IMR-90 (cell line): ENCODE results near the gene ONECUT1. TPM values are rescaled to one million over a fixed set of nuclear protein-coding genes. Genes with fewer than 3 reads are reported as not detected.

Experiments
- ATAC-seq: fragments of 200-7000 bp; cut with Tn5 transposase; 2 replicates; pipeline ENCODE4 v1.9.1; 2020; ENCODE audit warnings: low read depth, mild to moderate bottlenecking, moderate library complexity
- BruUV-seq: library from RNA; stranded (reverse); fragments of 400-500 nt; replicated peaks from 2 replicates; lab custom pipeline; 2021; lab: Mats Ljungman, UMichigan
- CTCF ChIA-PET: fragments of 300-600 bp; formaldehyde crosslinking; extraction: SDS; loops from one replicate; lab custom pipeline; 2021; ENCODE audit warnings: antibody characterized with exemption; lab: Yijun Ruan, JAX
- POLR2A ChIA-PET: fragments of 300-600 bp; sonication (Branson Sonifier 250); formaldehyde crosslinking; loops from one replicate; lab custom pipeline; 2022; ENCODE audit warnings: antibody characterized with exemption; ENCODE audit not compliant: unreplicated experiment; lab: Charles Lee
- DNase-seq: peaks from one replicate; pipeline ENCODE4 v3.0.0; 2013
- H2AFZ ChIP-seq: replicated peaks from 2 replicates; pipeline ENCODE3; 2013; ENCODE audit warnings: low read length, mild to moderate bottlenecking; ENCODE audit not compliant: poor library complexity
- H2AK5ac ChIP-seq: 2 replicates; pipeline ENCODE4 v1.6.1; 2013; ENCODE audit warnings: low read depth, low read length, inconsistent platforms
- H2AK9ac ChIP-seq: replicated peaks from 2 replicates; pipeline ENCODE3; 2013; ENCODE audit warnings: mild to moderate bottlenecking, low read depth, low read length, moderate library complexity; ENCODE audit not compliant: poor library complexity
- H2BK120ac ChIP-seq: 2 replicates; pipeline ENCODE4 v1.6.1; 2013; ENCODE audit warnings: low read depth, low read length, inconsistent platforms
- H2BK15ac ChIP-seq: 3 replicates; pipeline ENCODE4 v1.6.1; 2013; ENCODE audit warnings: low read depth, low read length, inconsistent platforms
- H2BK20ac ChIP-seq: 2 replicates; pipeline ENCODE4 v1.6.1; 2013; ENCODE audit warnings: low read depth, mild to moderate bottlenecking, inconsistent platforms, low read length, moderate library complexity
- H2BK5ac ChIP-seq: 2 replicates; pipeline ENCODE4 v1.6.1; 2013; ENCODE audit warnings: mild to moderate bottlenecking, low read depth, low read length, inconsistent platforms; ENCODE audit not compliant: poor library complexity, severe bottlenecking
- H3K14ac ChIP-seq: replicated peaks from 2 replicates; pipeline ENCODE4 v1.6.1; 2013; ENCODE audit warnings: low read depth, low read length, inconsistent platforms
- H3K18ac ChIP-seq: 2 replicates; pipeline ENCODE4 v1.6.1; 2013; ENCODE audit warnings: low read depth, low read length, control low read depth
- H3K23ac ChIP-seq: 2 replicates; pipeline ENCODE4 v1.6.1; 2013; ENCODE audit warnings: low read depth, low read length, inconsistent platforms
- H3K27ac ChIP-seq: 2 replicates; pipeline ENCODE4 v1.5.1; 2013; ENCODE audit warnings: mild to moderate bottlenecking, control low read depth, low read length; ENCODE audit not compliant: insufficient read depth
- H3K27me3 ChIP-seq: 2 replicates; pipeline ENCODE4 v1.6.1; 2013; ENCODE audit warnings: low read length; ENCODE audit not compliant: control insufficient read depth, insufficient read depth
- H3K36me3 ChIP-seq: 2 replicates; pipeline ENCODE4 v1.6.1; 2013; ENCODE audit warnings: low read length, mixed read lengths; ENCODE audit not compliant: control insufficient read depth, insufficient read depth
- H3K4ac ChIP-seq: 2 replicates; pipeline ENCODE4 v1.6.1; 2013; ENCODE audit warnings: low read depth, low read length, inconsistent platforms
- H3K4me1 ChIP-seq: 2 replicates; pipeline ENCODE4 v1.6.1; 2013; ENCODE audit warnings: low read length, mixed read lengths; ENCODE audit not compliant: control insufficient read depth, insufficient read depth
- H3K4me2 ChIP-seq: 2 replicates; pipeline ENCODE4 v1.6.1; 2013; ENCODE audit warnings: low read depth, mild to moderate bottlenecking, control low read depth, low read length, moderate library complexity
- H3K4me3 ChIP-seq: 2 replicates; pipeline ENCODE4 v1.5.1; 2013; ENCODE audit warnings: low read depth, mild to moderate bottlenecking, control low read depth, low read length, moderate library complexity; ENCODE audit not compliant: insufficient read depth
- H3K56ac ChIP-seq: 2 replicates; pipeline ENCODE4 v1.6.1; 2013; ENCODE audit warnings: low read length, inconsistent platforms; ENCODE audit not compliant: insufficient read depth; ENCODE audit errors: extremely low read depth
- H3K79me1 ChIP-seq, 2 experiments: 2 replicates each; pipeline ENCODE4 v1.6.1; 2013; ENCODE audit warnings: low read length in 2 of 2, inconsistent platforms in 1 of 2, low read depth in 1 of 2
- H3K9ac ChIP-seq: 2 replicates; pipeline ENCODE4 v1.6.1; 2013; ENCODE audit warnings: low read depth, low read length, control low read depth
- H3K9me1 ChIP-seq: 2 replicates; pipeline ENCODE4 v1.6.1; 2013; ENCODE audit warnings: low read length, inconsistent platforms; ENCODE audit not compliant: insufficient read depth
- H3K9me3 ChIP-seq: 2 replicates; pipeline ENCODE4 v1.6.1; 2013; ENCODE audit warnings: low read length; ENCODE audit not compliant: control insufficient read depth, insufficient read depth
- H4K20me1 ChIP-seq: 2 replicates; pipeline ENCODE4 v1.6.1; 2013; ENCODE audit warnings: low read length, inconsistent platforms; ENCODE audit not compliant: insufficient read depth
- H4K5ac ChIP-seq: 2 replicates; pipeline ENCODE4 v1.6.1; 2013; ENCODE audit warnings: mild to moderate bottlenecking, low read depth, low read length, control low read depth
- H4K8ac ChIP-seq, 2 experiments: 2 replicates each; pipeline ENCODE4 v1.6.1; 2013; ENCODE audit warnings: low read depth in 2 of 2, low read length in 2 of 2, control low read depth in 1 of 2, inconsistent platforms in 1 of 2
- H4K91ac ChIP-seq: 2 replicates; pipeline ENCODE4 v1.6.1; 2013; ENCODE audit warnings: low read depth, low read length, inconsistent platforms; ENCODE audit not compliant: insufficient read depth
- BHLHE40 ChIP-seq: fragments of 150-350 bp; IDR thresholded peaks from 2 replicates; pipeline ENCODE4 v1.6.1; 2016; ENCODE audit warnings: mild to moderate bottlenecking, low read depth, low read length
- CEBPB ChIP-seq: IDR thresholded peaks from 2 replicates; pipeline ENCODE4 v1.6.1; 2012; ENCODE audit warnings: low read depth, low read length, improper control_type of control experiment
- CHD1 ChIP-seq: IDR thresholded peaks from 2 replicates; pipeline ENCODE4 v1.6.1; 2012; ENCODE audit warnings: low read depth, low read length, improper control_type of control experiment
- CTCF ChIP-seq: conservative IDR thresholded peaks from 2 replicates; pipeline ENCODE4 v1.5.1; 2012; ENCODE audit warnings: mild to moderate bottlenecking, low read depth, low read length, improper control_type of control experiment
- ELK1 ChIP-seq: fragments of 150-350 bp; IDR thresholded peaks from 2 replicates; pipeline ENCODE4 v1.6.1; 2016; ENCODE audit warnings: low read depth, mild to moderate bottlenecking, low read length, moderate library complexity, borderline replicate concordance
- FOS ChIP-seq: fragments of 150-350 bp; IDR thresholded peaks from 2 replicates; pipeline ENCODE4 v1.6.1; 2016; ENCODE audit warnings: low read depth, low read length
- MAFK ChIP-seq: IDR thresholded peaks from 2 replicates; pipeline ENCODE4 v1.6.1; 2012; ENCODE audit warnings: low read depth, low read length, improper control_type of control experiment
- MXI1 ChIP-seq: IDR thresholded peaks from 2 replicates; pipeline ENCODE4 v1.6.1; 2012; ENCODE audit warnings: low read depth, mild to moderate bottlenecking, low read length, moderate library complexity, borderline replicate concordance
- NFE2L2 ChIP-seq: fragments of 150-350 bp; IDR thresholded peaks from 2 replicates; pipeline ENCODE4 v1.6.1; 2016; ENCODE audit warnings: low read depth, mild to moderate bottlenecking, low read length
- RAD21 ChIP-seq: IDR thresholded peaks from 2 replicates; pipeline ENCODE4 v1.6.1; 2012; ENCODE audit warnings: low read length, improper control_type of control experiment
- RCOR1 ChIP-seq: IDR thresholded peaks from 2 replicates; pipeline ENCODE4 v1.6.1; 2012; ENCODE audit warnings: mild to moderate bottlenecking, low read length, improper control_type of control experiment; ENCODE audit not compliant: insufficient replicate concordance
- RFX5 ChIP-seq: IDR thresholded peaks from 2 replicates; pipeline ENCODE4 v1.8.0; 2012; ENCODE audit warnings: low read depth, mild to moderate bottlenecking, low read length, moderate library complexity
- SMC3 ChIP-seq: fragments of 150-350 bp; IDR thresholded peaks from 2 replicates; pipeline ENCODE4 v1.6.1; 2016; ENCODE audit warnings: low read depth, mild to moderate bottlenecking, antibody characterized with exemption, low read length, moderate library complexity
- USF2 ChIP-seq: fragments of 150-350 bp; IDR thresholded peaks from 2 replicates; pipeline ENCODE4 v1.6.1; 2017; ENCODE audit warnings: mild to moderate bottlenecking, antibody characterized with exemption, low read length, low read depth
- WGBS, 2 experiments: methylation state at CpG; one replicate each; pipeline versions ENCODE4 v1.1.5 to v1.1.7; 2013; ENCODE audit warnings: missing lambda C conversion rate in 2 of 2; ENCODE audit not compliant: insufficient read length in 1 of 2; ENCODE audit errors: extremely low coverage in 2 of 2; 5-methylcytosine and 5-hydroxymethylcytosine counted together
- dilution Hi-C: fragments of 300-500 bp; cut with HindIII; formaldehyde crosslinking; loops from one replicate; pipeline ENCODE4 v1.14.3; 2018; ENCODE audit warnings: low sequenced_read_pairs; ENCODE audit not compliant: unreplicated experiment
- in situ Hi-C: fragments of 300-500 bp; cut with MboI; formaldehyde crosslinking; loops from 3 replicates; pipeline ENCODE4 v1.14.3; 2019; ENCODE audit warnings: low sequenced_read_pairs, inconsistent platforms, mixed read lengths
- intact Hi-C: fragments of 100-400 bp; cut with micrococcal nuclease; formaldehyde crosslinking; loops from 2 replicates; pipeline ENCODE4 v1.10.0; 2022
- polyA plus RNA-seq, 3 experiments: library from polyadenylated mRNA; depleted of rRNA; stranded (reverse); fragments of >200 nt; gene quantifications; 2 replicates each; pipeline ENCODE4 v1.2.3, GENCODE V29; 2012; ENCODE audit warnings: low replicate concordance in 1 of 3
- total RNA-seq: library from RNA; depleted of rRNA; stranded (reverse); fragments of >200 nt; gene quantifications from 2 replicates; pipeline ENCODE4 v1.2.3, GENCODE V29; 2012

ONECUT1 gene
- total and polyA plus RNA-seq, 2 of the 4 experiments (the other 2 are of a cell fraction) = not detected

GRCh38 chr15:52800828-52801747, 11.0 kb upstream of the ONECUT1 start:
- Histone ChIP-seq H4K8ac (no peak overlapping the region), H2AK5ac (no peak overlapping the region), H2AFZ (no peak overlapping the region), H3K9me3 (peaks cover 4% of the 10 kb centered on the region; the same call in 1 of the 2 replicates), H3K27ac (no peak overlapping the region), H2BK20ac (no peak overlapping the region), H4K91ac (no peak overlapping the region), H3K9ac (no peak overlapping the region), H2BK120ac (no peak overlapping the region), H2BK5ac (no peak overlapping the region), H3K36me3 (no peaks in the 10 kb centered on the region), H3K4me2 (no peak overlapping the region), H3K4ac (no peak overlapping the region), H3K4me3 (no peak overlapping the region), H3K79me1 (no peaks in the 10 kb centered on the region), H2AK9ac (no peak overlapping the region), H3K4me1 (no peaks in the 10 kb centered on the region; the same call in 1 of the 2 replicates), H3K56ac (no peak overlapping the region), H3K27me3 (peaks cover 92% of the 10 kb centered on the region), H3K23ac (no peak overlapping the region), H3K18ac (no peak overlapping the region), H4K20me1 (no peaks in the 10 kb centered on the region), H4K5ac (no peak overlapping the region), H3K9me1 (no peaks in the 10 kb centered on the region), H2BK15ac (no peak overlapping the region), H3K14ac (no peak overlapping the region)
- dilution Hi-C loops = no loop called here
- DNase-seq (no peak), ATAC-seq (no peak)
- ChIA-PET CTCF (no interaction called here), POLR2A (no interaction called here)
- BruUV-seq = no TSS peak
- in situ Hi-C loops = no loop called here
- 5% methylated on average over 14 of the region's 44 CpGs; no CpG with 5 or more reads in 1 of the 2 experiments for WGBS, 2 experiments
- intact Hi-C loops = no loop called here
- TF ChIP-seq RAD21 (no peak), CHD1 (no peak), CEBPB (no peak), NFE2L2 (no peak), FOS (no peak), ELK1 (no peak), BHLHE40 (no peak), RCOR1 (no peak), USF2 (no peak), RFX5 (no peak), SMC3 (no peak), CTCF (no peak), MXI1 (no peak), MAFK (no peak)
